Occipital lobe (tissue), 3 donors: ENCODE measurements around the gene STXBP5. TPM values are rescaled to one million over a fixed set of nuclear protein-coding genes. Genes with fewer than 3 reads are reported as not detected.

Experiments used
- DNase-seq: peaks from one replicate; lab custom pipeline; 2025; lab: John Stamatoyannopoulos, UW
- small RNA-seq: library from RNA; depleted of rRNA; stranded (forward); fragments of <200 nt; gene quantifications from one replicate; pipeline ENCODE3, GENCODE V24; 2014
- total RNA-seq: library from RNA; depleted of rRNA; stranded (reverse); fragments of >200 nt; gene quantifications from one replicate; pipeline ENCODE4 v1.2.3, GENCODE V29; 2014

The STXBP5 gene
- total RNA-seq, 1 donor from 2014 or later: 163 TPM

GRCh38 chr6:147430811-147431210, 226.6 kb downstream of the STXBP5 start:
- no peak for DNase-seq

- DNase-seq: no peak
These were observed 229.9 kb downstream of the STXBP5 start for GRCh38 chr6:147434076-147434475.

GRCh38 chr6:147434516-147434915, 230.3 kb downstream of the STXBP5 start:
- no peak for DNase-seq

- no peak for DNase-seq
These were observed 233.4 kb downstream of the STXBP5 start for GRCh38 chr6:147437615-147438014.

GRCh38 chr6:147438758-147439528, 234.7 kb downstream of the STXBP5 start:
- no peak for DNase-seq

Small RNA genes within 50 kb of the gene (small RNA-seq; reads per million reads assigned to genes)
- gene AL355365.1: not detected
